Stimulated activated CD4-positive, alpha-beta T cell treated with anti-CD3 and anti-CD28 coated beads, TNF-alpha, amount 100 ng/mL, for 4 hours (primary cell): ENCODE data around the gene FAS.
A peak's percentile ranks its signal among the peaks of the same experiment; 100 is the strongest.

Experiments
- DNase-seq, 3 experiments: peaks; one replicate each; pipeline ENCODE4 v3.0.0-alpha.2; 2020; ENCODE audit warnings: low read depth in 3 of 3

Gene FAS

DNA sequence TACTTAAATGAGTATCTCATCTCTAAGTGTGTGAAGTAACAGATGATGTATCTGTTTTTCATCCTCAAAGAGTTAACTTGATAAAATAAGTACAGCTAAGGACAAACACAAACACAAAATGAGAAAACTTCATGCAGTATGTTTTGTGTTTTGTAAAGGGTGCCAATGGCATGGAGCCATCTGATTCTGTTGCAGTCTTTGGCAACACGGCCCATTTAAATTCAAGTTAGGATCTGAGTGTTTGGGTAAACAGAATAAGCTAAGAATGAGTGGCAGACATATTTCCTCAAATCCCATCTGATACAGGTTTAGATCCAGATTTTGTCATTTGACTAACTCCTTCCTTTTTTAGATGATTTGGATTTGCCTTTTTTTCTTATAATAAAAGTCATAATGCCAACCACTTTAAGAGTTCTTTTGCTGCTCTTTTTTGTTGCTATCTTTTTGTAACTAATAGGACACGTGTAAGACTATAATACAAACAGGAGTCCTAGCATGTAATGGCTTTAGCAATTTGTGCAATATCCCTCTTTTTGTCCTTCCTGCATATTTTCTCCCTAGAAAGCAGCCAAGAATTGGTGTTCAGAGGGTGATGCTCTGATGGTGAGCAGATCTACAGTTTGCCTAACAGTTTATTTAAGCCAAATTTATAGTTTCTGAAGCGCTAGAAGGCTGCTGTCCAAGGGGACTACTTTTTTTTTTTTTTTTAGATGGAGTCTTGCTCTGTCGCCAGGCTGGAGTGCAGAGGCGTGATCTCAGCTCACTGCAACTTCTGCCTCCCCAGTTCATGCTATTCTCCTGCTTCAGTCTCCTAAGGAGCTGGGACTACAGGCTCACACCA lies 19.2 kb upstream of the FAS start:
- DNase-seq: no peak

DNA sequence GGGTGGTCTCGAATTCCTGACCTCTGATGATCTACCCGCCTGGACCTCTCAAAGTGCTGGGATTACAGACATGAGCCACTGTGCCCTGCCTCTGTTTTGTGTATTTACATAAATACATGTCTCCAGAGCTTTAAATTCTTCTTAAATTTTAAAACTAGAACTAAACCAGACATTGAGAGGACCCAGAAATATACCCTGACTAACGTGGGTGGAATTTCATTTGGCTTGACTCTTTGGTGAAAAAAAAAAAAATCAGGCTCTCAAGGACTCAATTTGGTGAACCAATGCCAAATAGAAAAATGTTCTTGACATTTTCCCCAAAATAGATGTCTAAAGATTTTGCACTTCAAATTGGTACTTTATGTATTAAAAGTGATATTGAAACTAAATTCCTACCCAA lies 16.6 kb upstream of the FAS start:
- DNase-seq: no peak

DNA sequence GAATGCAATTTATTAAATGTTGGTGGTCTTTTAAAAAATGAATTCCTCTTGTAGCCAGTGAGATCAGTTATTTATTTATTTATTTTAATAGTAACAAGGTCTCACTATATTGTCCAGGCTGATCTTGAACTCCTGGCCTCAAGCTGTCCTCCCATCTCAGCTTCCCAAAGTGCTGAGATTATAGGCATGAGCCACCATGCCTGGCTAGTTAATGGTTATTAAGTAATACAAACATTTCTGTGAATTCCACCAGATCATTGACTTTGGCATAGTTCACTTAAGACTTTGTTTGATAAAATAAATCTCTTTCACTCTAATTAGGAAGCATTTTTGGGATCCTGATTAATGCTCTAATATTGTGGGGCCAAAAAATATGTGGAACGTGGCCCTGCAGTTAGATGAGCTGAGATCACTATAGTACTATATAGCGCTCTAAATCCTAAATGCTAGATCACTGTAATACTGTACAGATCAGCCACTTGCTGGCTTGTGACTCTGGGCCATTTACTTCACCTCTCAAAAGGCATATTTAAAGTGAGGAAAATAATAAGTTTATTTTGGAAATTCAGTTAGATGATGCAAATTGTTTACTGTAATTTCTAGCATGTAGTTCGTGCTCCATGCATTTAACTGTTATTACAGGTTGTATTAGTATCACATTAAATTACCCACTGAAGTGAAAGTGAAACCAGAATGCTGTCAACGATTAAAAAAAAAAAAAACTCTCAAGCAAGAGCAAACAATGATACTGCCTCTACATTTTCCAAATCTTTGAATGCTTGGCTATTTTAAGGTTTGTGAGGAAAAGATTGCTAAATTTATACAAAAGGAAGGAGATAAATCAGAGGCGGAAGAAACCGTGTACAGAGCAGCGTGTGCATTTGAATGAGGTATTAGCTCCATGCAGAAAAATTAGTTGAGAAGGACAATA lies 15.9 kb upstream of the FAS start:
- no peak for DNase-seq

DNA sequence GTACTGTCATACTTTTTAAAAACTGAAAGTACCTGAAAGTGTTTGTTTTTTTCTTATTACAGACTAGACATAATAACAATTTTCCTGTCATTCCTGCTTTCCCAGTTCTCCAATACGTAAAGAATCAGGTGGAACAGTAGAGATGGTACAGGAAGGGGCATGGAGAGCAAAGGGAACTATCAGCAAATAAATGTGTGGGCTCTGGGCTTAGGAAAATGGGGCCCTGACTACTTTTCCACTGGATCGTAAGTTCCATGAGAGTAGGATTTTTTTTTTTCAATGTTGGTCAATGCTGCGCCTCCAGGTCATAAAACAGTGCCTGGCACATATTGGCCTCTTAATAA lies 15.2 kb upstream of the FAS start:
- DNase-seq: no peak

DNA sequence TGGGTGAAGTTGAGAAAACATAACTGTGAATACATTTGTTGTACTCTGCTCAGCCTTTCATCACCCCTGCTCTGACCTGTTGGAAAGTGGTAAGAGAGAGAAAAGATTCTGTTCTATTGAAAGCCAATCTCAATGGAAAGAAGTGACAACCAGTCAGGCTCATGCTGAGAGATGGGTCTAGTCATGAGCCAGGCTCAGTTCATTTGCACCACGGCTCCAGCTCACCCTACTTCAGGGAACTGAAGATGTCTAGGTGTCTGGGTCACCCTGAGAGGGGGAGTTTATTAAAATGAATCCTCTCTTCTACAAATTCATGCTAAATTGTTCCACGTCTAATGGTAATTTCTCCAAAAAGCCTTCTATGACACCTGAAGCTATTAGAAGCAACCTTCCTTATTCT lies 12.1 kb upstream of the FAS start:
- no peak for DNase-seq

DNA sequence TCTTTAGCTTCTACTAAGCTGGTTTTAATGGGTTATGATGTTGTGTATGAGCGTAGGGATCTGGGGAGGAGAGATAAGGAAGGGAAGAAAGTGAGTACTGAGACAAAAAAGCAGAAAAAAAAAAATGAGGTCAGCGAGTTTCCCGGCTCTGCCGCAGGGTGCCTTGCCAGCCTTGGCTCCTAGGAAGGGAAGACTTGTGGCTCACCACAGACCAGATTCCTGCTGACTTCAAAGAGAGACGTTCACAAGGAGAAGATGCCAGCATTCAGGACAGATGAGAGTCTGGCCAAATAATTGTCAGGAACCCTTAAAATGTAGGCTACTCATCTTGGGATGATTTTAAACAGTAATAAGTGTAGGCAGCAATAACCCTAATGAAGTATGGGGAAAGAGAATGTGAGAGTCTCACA lies 11.4 kb upstream of the FAS start:
- no peak for DNase-seq

DNA sequence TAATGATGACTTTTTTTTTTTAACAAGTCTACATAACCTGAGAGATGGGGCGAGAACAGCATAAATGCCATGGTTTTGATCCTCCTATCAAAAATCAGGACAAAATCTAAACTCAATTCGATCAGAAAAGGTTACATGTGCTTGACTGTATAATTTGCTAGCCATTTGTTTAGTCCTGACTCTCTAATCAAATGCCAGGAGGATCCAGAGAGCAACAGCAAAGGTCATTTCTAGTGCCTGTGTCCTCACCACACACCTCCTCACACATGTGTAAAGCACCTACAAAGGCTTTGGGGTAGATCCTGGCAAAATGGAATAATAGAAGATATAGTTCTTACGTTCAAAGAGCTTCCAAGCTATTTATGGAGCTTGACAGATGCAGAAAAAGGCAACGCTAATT lies 11.0 kb upstream of the FAS start:
- DNase-seq: no peak

DNA sequence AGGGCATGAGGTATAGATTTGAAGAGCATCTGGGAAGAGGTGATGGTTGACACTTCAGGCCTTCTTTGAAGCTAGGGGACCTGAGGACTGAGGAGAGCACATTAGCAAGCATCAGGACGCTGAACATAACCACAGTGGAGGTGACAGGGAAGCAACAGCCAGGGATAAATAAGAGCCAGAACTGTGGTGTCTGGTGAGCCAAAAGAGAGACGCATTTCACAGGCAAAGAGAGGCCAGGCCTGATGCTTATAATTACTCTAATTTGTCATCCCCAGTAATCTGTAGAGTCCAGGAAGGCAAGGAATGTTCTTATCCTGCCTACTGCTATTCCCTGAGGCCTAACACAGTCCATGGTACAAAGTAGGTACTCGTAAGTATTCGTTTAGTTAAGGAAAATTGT lies 10.4 kb upstream of the FAS start:
- DNase-seq: no peak

DNA sequence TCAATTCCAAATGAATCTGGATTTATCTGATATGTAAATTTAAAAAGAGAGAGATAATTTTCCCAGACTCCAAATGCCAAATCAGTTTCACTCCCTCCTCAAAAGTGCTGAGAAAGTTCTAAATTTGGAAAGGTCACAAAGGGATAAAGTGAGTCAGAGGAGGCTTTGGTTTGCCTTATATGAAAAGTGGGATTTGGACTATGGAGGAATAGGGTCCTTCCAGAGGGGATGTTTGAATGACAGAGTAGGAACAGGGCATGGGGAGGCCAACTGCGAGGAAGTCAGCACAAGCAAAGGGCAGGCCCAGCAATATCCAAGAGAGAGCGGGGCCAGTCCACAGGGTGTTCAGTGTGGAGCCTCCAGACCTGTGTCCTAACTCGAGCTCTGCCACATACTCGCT lies 9.8 kb upstream of the FAS start:
- no peak for DNase-seq

DNA sequence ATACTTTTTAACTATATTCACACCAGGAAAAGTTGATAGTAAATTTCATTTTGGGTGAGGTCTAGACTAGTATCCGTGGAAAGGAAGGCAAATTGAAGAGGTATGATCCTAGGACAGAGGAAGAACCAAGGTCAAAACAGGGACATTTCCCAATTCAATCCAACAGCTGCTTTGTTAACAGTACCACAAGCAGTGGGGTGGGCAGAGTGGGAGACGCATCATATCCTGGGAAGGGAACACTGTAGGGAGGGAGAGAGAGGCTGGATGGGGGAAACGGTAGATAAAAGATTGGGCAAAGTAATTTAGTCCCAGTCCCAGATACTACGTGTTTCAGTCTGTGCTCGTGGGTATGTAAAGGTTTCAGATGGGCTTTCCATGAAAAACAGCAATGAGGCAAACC lies 9.2 kb upstream of the FAS start:
- no peak for DNase-seq

DNA sequence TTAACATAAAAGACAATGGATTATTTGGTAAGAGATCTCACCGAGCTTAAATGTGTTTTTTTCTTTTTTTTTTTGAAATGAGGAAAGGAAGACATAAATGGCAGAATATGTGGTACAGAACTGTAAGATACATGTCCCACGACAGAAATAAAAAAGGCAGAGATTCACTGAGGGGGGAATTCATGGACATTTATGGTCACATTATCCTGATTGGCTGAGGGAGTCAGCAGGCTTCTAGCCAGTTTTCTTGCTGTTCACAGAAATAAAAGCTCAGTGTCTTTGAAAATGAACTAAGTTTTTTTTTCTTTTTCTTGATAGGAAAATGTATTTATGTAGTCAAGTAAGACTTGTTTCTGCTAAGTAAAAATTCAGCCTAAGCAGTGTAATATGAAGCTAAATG lies 8.2 kb upstream of the FAS start:
- DNase-seq: no peak

DNA sequence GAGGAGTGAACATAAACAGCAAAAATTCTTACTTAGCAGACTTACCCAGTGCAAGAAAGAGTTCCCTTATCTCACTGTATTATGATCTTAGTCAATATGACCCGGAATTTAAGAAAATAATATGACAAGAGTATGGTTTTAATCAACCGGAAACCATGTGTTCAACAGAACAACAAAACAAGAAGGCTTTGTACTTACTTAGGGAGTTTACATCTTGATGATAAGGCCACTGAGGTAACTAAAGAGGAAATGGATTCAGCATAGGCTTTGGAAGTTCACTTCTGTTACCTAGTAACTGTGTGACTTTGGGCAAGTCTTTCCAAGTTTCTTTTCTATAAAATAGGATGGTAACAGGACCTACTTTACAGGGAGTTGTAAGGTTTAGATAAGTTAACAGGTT lies 7.4 kb upstream of the FAS start:
- DNase-seq: no peak

DNA sequence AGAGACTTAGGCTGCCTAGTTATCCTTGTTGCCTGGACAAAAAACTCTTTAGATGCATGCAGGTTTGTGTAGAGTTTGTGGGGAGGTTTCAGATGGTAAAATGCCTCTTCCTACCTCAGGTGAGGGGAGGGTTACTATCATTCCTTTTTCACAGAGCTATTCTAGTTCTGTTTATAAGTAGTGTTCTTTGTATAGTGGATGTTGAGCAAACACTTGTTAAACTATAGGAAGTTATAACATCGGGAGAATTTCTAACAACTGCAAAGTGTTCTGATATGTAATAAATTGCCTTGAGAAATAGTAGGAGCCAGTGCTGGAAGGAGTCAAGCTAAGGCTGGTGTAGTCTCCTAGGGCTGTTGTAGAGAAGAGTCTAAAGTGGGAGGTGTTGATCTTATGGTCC lies 6.7 kb upstream of the FAS start:
- no peak for DNase-seq

DNA sequence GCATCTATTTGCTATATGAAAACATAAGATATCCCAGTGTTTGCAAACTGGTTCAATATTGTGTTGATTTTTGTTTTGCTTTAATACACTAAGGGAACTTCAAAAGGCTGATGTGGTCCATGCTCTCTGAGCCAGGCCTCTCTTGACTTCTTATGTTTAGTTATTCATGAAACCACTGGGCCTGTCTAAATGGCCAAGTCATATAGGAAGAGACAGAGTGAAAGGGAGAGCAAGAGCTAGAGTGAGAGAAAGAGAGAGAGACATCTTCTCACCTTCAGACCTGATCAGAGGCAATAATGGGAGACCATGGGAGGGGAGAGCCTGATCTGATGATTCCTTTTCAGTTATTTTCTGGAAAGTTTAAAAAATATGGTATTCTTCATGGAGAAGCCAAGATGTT lies 6.1 kb upstream of the FAS start:
- DNase-seq: no peak

DNA sequence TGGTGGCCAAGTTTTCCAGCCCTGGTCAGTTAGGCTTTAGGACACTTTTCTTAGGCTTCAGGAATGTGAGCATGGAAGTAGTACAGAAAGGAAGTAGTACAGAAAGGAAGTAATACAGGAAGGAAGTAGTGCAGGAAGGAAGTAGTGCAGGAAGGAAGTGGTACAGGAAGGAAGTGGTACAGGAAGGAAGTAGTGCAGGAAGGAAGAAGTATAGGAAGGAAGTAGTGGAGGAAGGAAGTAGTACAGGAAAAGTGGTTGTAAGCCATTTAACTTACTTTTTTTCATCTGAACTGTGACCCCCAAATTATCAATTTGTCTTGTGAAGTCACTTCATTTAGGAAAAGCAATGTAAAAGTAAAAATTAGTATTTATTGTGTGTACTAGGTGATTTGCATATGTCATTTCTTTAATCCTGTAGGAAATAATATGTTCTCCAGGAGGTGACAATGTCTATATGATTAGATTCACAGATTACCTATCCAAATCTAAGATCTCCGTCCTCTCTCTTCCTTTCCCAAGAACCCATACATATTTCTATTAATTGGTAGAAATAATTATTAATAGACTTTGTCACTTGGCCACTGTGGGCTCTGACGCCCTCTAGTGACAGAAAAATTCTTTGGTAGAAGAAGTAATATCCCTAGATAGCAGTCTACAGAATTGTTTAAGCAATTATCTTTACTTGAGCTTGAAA lies 3.9 kb upstream of the FAS start:
- no peak for DNase-seq

DNA sequence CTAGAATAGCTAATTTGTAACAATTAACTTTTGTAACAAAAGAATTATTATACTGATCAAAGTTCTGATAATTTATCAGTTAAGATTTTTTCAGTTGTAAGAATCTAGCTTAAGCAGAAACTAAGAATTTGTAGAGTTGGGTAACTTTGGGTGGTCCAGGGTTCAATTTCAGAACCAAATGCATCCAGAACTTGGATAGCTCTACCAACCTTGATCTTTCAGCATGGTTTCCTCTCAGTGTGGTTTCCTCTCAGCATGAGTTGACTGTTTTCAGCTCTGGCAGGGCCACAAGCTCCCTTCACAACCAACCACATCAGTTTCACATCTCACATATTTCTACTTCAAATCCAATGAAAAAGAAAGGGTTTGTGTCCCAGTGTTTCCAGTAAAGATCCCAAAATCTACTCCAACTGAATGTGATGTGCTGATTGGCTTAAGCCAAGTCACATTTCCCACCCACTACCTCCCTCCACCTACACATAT lies 3.3 kb upstream of the FAS start:
- no peak for DNase-seq

DNA sequence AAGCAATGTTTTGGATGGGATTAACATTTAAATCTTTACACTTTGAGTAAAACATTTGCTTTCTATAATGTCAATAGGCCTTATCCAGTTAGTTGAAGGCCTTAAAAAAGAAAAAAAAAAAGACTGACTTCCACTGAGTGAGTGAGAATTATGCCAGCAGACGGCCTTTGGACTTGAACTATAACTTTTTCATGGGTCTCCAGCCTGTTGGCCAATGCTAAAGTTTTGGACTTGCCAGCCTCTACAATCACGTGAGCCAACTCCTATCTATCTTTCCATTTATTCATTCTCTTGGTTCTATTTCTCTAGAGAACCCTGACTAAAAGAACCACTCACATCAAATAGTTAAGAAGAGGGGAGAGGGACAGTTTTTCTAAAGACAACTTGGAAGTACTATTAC lies 2.8 kb upstream of the FAS start:
- DNase-seq: no peak

DNA sequence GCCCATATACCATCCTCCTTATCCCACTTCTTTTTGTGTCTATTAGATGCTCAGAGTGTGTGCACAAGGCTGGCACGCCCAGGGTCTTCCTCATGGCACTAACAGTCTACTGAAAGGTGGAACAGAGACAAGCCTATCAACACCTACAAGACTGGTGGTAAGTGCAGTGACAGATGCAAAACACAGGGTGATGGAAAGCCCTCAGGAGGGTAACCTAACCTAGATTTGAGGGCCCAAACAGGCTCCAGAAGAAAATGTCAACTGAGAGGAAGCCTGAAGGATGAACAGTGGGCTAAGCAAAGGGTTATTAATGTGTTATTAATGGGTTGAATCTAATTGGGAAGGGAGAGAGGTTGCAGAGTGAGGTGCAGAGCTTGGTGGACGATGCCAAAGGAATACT lies 1.2 kb upstream of the FAS start:
- no peak for DNase-seq

DNA sequence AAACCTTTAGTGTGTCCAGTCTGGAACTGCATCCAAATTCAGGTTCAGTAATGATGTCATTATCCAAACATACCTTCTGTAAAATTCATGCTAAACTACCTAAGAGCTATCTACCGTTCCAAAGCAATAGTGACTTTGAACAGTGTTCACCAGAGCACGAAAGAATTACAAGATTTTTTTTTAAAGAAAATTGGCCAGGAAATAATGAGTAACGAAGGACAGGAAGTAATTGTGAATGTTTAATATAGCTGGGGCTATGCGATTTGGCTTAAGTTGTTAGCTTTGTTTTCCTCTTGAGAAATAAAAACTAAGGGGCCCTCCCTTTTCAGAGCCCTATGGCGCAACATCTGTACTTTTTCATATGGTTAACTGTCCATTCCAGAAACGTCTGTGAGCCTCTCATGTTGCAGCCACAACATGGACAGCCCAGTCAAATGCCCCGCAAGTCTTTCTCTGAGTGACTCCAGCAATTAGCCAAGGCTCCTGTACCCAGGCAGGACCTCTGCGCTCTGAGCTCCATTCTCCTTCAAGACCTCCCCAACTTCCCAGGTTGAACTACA lies 694 bp upstream of the FAS start:
- no peak for DNase-seq

DNA sequence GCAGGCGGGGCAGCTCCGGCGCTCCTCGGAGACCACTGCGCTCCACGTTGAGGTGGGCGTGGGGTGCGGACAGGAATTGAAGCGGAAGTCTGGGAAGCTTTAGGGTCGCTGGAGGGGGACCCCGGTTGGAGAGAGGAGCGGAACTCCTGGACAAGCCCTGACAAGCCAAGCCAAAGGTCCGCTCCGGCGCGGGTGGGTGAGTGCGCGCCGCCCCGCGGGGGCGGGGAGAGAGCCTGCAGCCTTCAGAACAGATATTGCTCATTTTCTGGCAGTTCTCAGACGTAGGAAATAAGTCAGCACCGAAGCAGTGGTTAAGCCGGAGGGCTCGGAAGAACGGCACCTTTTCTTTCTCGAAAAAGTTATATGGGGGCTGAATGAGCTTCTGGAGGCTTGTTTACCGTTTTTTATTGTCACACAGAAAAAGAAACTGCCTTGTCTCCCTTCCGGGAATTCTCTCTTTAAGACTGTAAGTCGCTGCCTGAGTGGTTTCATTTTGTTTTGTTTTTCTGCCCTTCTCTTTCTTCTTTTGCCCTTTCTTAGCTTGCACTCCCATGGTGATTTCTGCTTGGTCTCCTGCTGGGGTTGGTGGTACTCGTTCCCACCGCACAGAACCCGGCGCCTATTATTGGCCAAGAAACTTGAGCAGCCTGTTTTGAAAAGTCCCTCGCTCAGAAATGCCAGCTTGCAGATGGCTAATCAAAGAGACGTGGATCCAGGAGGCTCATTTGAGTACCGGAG lies 732 bp downstream of the FAS start:
- peak; percentile 46 to 60 (median 58) for DNase-seq

DNA sequence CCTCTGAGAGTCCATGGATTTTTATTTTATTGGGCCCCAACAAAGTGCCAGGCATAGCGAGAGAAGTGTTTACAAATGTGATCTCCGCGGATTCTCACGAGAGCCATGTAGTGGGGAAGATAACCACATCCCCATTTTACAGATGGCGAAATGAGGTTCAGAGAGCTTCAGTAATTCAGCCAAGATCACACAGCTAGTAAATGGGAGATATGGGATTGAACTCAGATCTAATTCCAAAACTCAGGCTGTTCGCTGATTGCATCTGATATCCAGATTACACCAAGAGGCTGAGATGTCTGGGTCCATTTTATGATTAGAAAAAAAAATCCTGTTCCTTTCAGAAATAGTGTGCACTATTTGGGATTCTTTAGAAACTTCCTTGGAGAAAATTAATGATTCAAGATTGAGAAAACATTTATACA lies 1.3 kb downstream of the FAS start:
- no peak for DNase-seq
